Activated CD8-positive, alpha-beta T cell treated with anti-CD3 and anti-CD28 coated beads for 36 hours (primary cell): ENCODE results near the gene AOPEP. TPM values are rescaled to one million over a fixed set of nuclear protein-coding genes. Genes with fewer than 3 reads are reported as not detected.

Experiments
- ATAC-seq: fragments of 200-7000 bp; cut with Tn5 transposase; one replicate; pipeline ENCODE4 v1.10.0; 2021; ENCODE audit warnings: mild to moderate bottlenecking, moderate library complexity
- CTCF ChIA-PET: fragments of 350-600 bp; sonication (Branson Sonifier 250); formaldehyde crosslinking; loops from one replicate; lab custom pipeline; 2021; ENCODE audit warnings: antibody characterized with exemption; lab: Charles Lee
- POLR2A ChIA-PET: fragments of 350-600 bp; sonication (Branson Sonifier 250); formaldehyde crosslinking; loops from one replicate; lab custom pipeline; 2021; ENCODE audit warnings: antibody characterized with exemption; lab: Charles Lee
- DNase-seq: peaks from one replicate; pipeline ENCODE4 v3.0.0-alpha.2; 2020
- H3K27ac Mint-ChIP-seq: one replicate; pipeline ENCODE4 v1.8.0; 2021; ENCODE audit warnings: mild to moderate bottlenecking, mixed read lengths
- H3K27me3 Mint-ChIP-seq: one replicate; pipeline ENCODE4 v1.8.0; 2021; ENCODE audit warnings: mixed read lengths
- H3K36me3 Mint-ChIP-seq: one replicate; pipeline ENCODE4 v1.8.0; 2021; ENCODE audit warnings: low read depth, mixed read lengths
- H3K4me1 Mint-ChIP-seq: one replicate; pipeline ENCODE4 v1.8.0; 2021; ENCODE audit warnings: low read depth, mixed read lengths
- H3K4me3 Mint-ChIP-seq: one replicate; pipeline ENCODE4 v1.8.0; 2021; ENCODE audit warnings: mild to moderate bottlenecking, moderate library complexity, mixed read lengths
- H3K9me3 Mint-ChIP-seq: one replicate; pipeline ENCODE4 v1.8.0; 2021; ENCODE audit warnings: mixed read lengths
- CTCF ChIP-seq: fragments of 200-600 bp; IDR thresholded peaks from one replicate; pipeline ENCODE4 v1.8.0; 2022; ENCODE audit warnings: antibody characterized with exemption, mild to moderate bottlenecking
- intact Hi-C: fragments of 100-400 bp; cut with micrococcal nuclease; formaldehyde crosslinking; loops from one replicate; pipeline ENCODE4 v1.10.0; 2022
- total RNA-seq, 2 experiments: library from RNA; stranded (reverse); gene quantifications; one replicate each; pipeline ENCODE4 v1.2.3, GENCODE V29; 2021

Gene AOPEP
- total RNA-seq, 2 experiments from 2014 or later, result 7.1 to 8.7 TPM

- TF ChIP-seq CTCF, result no peak
- no peak for DNase-seq
- POLR2A ChIA-PET, result no interaction called here
- Mint-ChIP-seq H3K27me3 (peaks cover 21% of the 10 kb centered on the region), H3K4me1 (peaks cover 11% of the 10 kb centered on the region), H3K9me3 (no peaks in the 10 kb centered on the region), H3K27ac (no peak overlapping the region), H3K4me3 (no peak overlapping the region), H3K36me3 (no peaks in the 10 kb centered on the region)
- intact Hi-C loops, result no loop called here
- CTCF ChIA-PET, result interaction anchor here (0.9 kb wide), 1 partner anchor 10 kb away, joined by 3 read pairs; no protein-coding TSS in a partner anchor
- ATAC-seq, result no peak
Observed at GRCh38 chr9:95044731-95045508, 318.4 kb downstream of the AOPEP start.

- intact Hi-C loops, result no loop called here
- H3K27ac Mint-ChIP-seq, result no peak overlapping the region
- H3K36me3 Mint-ChIP-seq, result no peaks in the 10 kb centered on the region
- H3K4me3 Mint-ChIP-seq, result no peak overlapping the region
- ATAC-seq, result no peak
- H3K4me1 Mint-ChIP-seq, result peaks cover 11% of the 10 kb centered on the region
- TF ChIP-seq CTCF, result no peak
- H3K27me3 Mint-ChIP-seq, result peaks cover 23% of the 10 kb centered on the region
- no peak for DNase-seq
- ChIA-PET POLR2A (interaction anchor here (1.0 kb wide), 1 partner anchor 21 kb away, joined by 5 read pairs; no protein-coding TSS in a partner anchor), CTCF (no interaction called here)
- H3K9me3 Mint-ChIP-seq, result no peaks in the 10 kb centered on the region
Observed at GRCh38 chr9:95045751-95046150, 319.3 kb downstream of the AOPEP start.

- Mint-ChIP-seq H3K4me3 (peak overlapping the region; percentile 59), H3K36me3 (no peaks in the 10 kb centered on the region), H3K27me3 (peaks cover 25% of the 10 kb centered on the region), H3K9me3 (no peaks in the 10 kb centered on the region), H3K27ac (no peak overlapping the region), H3K4me1 (peaks cover 11% of the 10 kb centered on the region)
- DNase-seq (no peak), ATAC-seq (no peak)
- no peak for TF ChIP-seq CTCF
- CTCF ChIA-PET, result no interaction called here
- intact Hi-C loops, result no loop called here
- POLR2A ChIA-PET, result no interaction called here
Observed at GRCh38 chr9:95047452-95048224, 321.1 kb downstream of the AOPEP start.

- CTCF ChIA-PET, result interaction anchor here (1.0 to 1.6 kb wide), 2 partner anchors 11 to 367 kb away, joined by 3 read pairs; no protein-coding TSS in a partner anchor
- peaks cover 25% of the 10 kb centered on the region for H3K27me3 Mint-ChIP-seq
- H3K27ac Mint-ChIP-seq, result no peak overlapping the region
- peak; percentile 93 for ATAC-seq
- DNase-seq, result peak; percentile 53
- no peaks in the 10 kb centered on the region for H3K9me3 Mint-ChIP-seq
- no peaks in the 10 kb centered on the region for H3K36me3 Mint-ChIP-seq
- POLR2A ChIA-PET, result no interaction called here
- H3K4me1 Mint-ChIP-seq, result peaks cover 11% of the 10 kb centered on the region
- no peak for TF ChIP-seq CTCF
- H3K4me3 Mint-ChIP-seq, result peak overlapping the region; percentile 74
- intact Hi-C loops, result no loop called here
Observed at GRCh38 chr9:95048225-95049087, 322.0 kb downstream of the AOPEP start.
